Non-pigmented ciliary epithelial cell (primary cell): ENCODE measurements around the gene TMEM234.

ENCODE experiments used
- DNase-seq: peaks from one replicate; pipeline ENCODE4 v3.0.0-alpha.2; 2010; ENCODE audit warnings: low read depth

TMEM234 gene

GRCh38 chr1:32199717-32200072, 22.5 kb downstream of the TMEM234 start:
- DNase-seq, result no peak

GRCh38 chr1:32199043-32199716, 23.0 kb downstream of the TMEM234 start:
- no peak for DNase-seq

- DNase-seq, result no peak
Observed at GRCh38 chr1:32198237-32199042, 23.7 kb downstream of the TMEM234 start.

- no peak for DNase-seq
Observed at GRCh38 chr1:32197837-32198236, 24.3 kb downstream of the TMEM234 start.

- no peak for DNase-seq
Observed at GRCh38 chr1:32197074-32197473, 25.1 kb downstream of the TMEM234 start.

- no peak for DNase-seq
Observed at GRCh38 chr1:32195972-32196823, 26.0 kb downstream of the TMEM234 start.

GRCh38 chr1:32195531-32195930, 26.6 kb downstream of the TMEM234 start:
- no peak for DNase-seq

- DNase-seq, result no peak
Observed at GRCh38 chr1:32194984-32195383, 27.2 kb downstream of the TMEM234 start.

- DNase-seq, result no peak
Observed at GRCh38 chr1:32192220-32192948, 29.8 kb downstream of the TMEM234 start.

GRCh38 chr1:32187850-32188249, 34.3 kb downstream of the TMEM234 start:
- no peak for DNase-seq

- DNase-seq, result no peak
Observed at GRCh38 chr1:32186491-32186890, 35.7 kb downstream of the TMEM234 start.

- no peak for DNase-seq
Observed at GRCh38 chr1:32186077-32186476, 36.1 kb downstream of the TMEM234 start.

- DNase-seq, result no peak
Observed at GRCh38 chr1:32184650-32185049, 37.5 kb downstream of the TMEM234 start.

- no peak for DNase-seq
Observed at GRCh38 chr1:32182060-32182459, 40.1 kb downstream of the TMEM234 start.

- DNase-seq, result no peak
Observed at GRCh38 chr1:32181563-32181962, 40.6 kb downstream of the TMEM234 start.

GRCh38 chr1:32181065-32181464, 41.1 kb downstream of the TMEM234 start:
- no peak for DNase-seq

GRCh38 chr1:32180186-32181060, 41.7 kb downstream of the TMEM234 start:
- DNase-seq, result no peak

- no peak for DNase-seq
Observed at GRCh38 chr1:32179443-32180185, 42.5 kb downstream of the TMEM234 start, which contains the start of gene TXLNA. TXLNA (plus strand) TSS chr1:32179675; CDS start chr1:32180346, 671 bp downstream.

GRCh38 chr1:32179193-32179442, 43.0 kb downstream of the TMEM234 start:
- DNase-seq, result no peak

- no peak for DNase-seq
Observed at GRCh38 chr1:32178380-32179192, 43.6 kb downstream of the TMEM234 start.
